K562 (cell line): ENCODE measurements around the gene FIGLA. TPM values are rescaled to one million over a fixed set of nuclear protein-coding genes. Genes with fewer than 3 reads are reported as not detected.

ENCODE experiments used
- CBX8 ChIP-seq: fragments of 200-600 bp; sonication (generic); IDR thresholded peaks from 2 replicates; pipeline ENCODE4 v1.6.1; 2012; ENCODE audit warnings: borderline replicate concordance, mixed run types, low read depth, mild to moderate bottlenecking, moderate library complexity, mixed read lengths, low read length, control low read depth, inconsistent platforms; ENCODE audit not compliant: poor library complexity, severe bottlenecking; ENCODE audit errors: extremely low read depth
- HMGN3 ChIP-seq: IDR thresholded peaks from 2 replicates; pipeline ENCODE4 v1.6.1; 2011; ENCODE audit warnings: borderline replicate concordance, low read depth, mild to moderate bottlenecking, mixed read lengths, low read length; ENCODE audit not compliant: insufficient read length; ENCODE audit errors: extremely low read depth
- KLF16 ChIP-seq: IDR thresholded peaks from 2 replicates; pipeline ENCODE4 v1.6.1; 2016; ENCODE audit warnings: antibody characterized with exemption
- LEF1 ChIP-seq: fragments of 450-650 bp; IDR thresholded peaks from 2 replicates; pipeline ENCODE4 v1.6.1; 2016; ENCODE audit warnings: mild to moderate bottlenecking
- MBD1 ChIP-seq: fragments of 250-450 bp; sonication (Bioruptor Pico); IDR thresholded peaks from 2 replicates; pipeline ENCODE4 v1.8.0; 2022; ENCODE audit warnings: inconsistent platforms
- MEF2D ChIP-seq: conservative IDR thresholded peaks from 2 replicates; pipeline ENCODE4 v1.6.1; 2016; ENCODE audit warnings: low read depth, missing genetic modification characterization, missing compliant biosample characterization
- SMAD1 ChIP-seq: fragments of 150-350 bp; IDR thresholded peaks from 2 replicates; pipeline ENCODE4 v1.6.1; 2014; ENCODE audit warnings: low read length, low read depth; ENCODE audit not compliant: partially characterized antibody
- USF1 ChIP-seq: sonication (generic); formaldehyde crosslinking; IDR thresholded peaks from 2 replicates; pipeline ENCODE4 v1.9.0; 2022; ENCODE audit warnings: mild to moderate bottlenecking, missing genetic modification reagents
- USF2 ChIP-seq: sonication (generic); formaldehyde crosslinking; IDR thresholded peaks from 2 replicates; pipeline ENCODE4 v1.5.0; 2020; ENCODE audit warnings: missing genetic modification reagents
- ZNF76 ChIP-seq: fragments of 250-450 bp; sonication (Bioruptor Pico); IDR thresholded peaks from 2 replicates; pipeline ENCODE4 v1.4.0; 2020; ENCODE audit warnings: mild to moderate bottlenecking, moderate library complexity, borderline replicate concordance
- polyA plus RNA-seq, 8 experiments: library from polyadenylated mRNA; depleted of rRNA in 4 of 8; stranded (reverse) in 5 of 8; unstranded in 3 of 8; fragments of >200 nt; fragmentation: Nextera tagmentation in 2 of 8; fragmentation: Illumina TruSeq in 1 of 8; extraction: Ambion mirVana in 2 of 8; extraction: Trizol in 1 of 8; gene quantifications; 2 replicates each; pipeline versions ENCODE4 v1.2.1 to v1.2.3, GENCODE V29; 2011 to 2014; ENCODE audit warnings: inconsistent platforms in 1 of 8, missing spikeins in 1 of 8
- total RNA-seq, 7 experiments: library from RNA; depleted of rRNA in 6 of 7; stranded (reverse); fragments of >200 nt in 6 of 7; fragmentation: Illumina TruSeq in 2 of 7; extraction: Trizol in 2 of 7; gene quantifications; 2 replicates each; pipeline versions ENCODE4 v1.2.1 to v1.2.3, GENCODE V29; 2011 to 2021; ENCODE audit warnings: low replicate concordance in 1 of 7

Gene FIGLA
- total and polyA plus RNA-seq, 9 of the 15 experiments (the other 6 are each of a cell fraction or from before 2014, with no cell fraction given): not detected

GRCh38 chr2:70793450-70793849 lies 3.0 kb upstream of the FIGLA start (continued):
- no peak for TF ChIP-seq ZNF76
- no peak for TF ChIP-seq CBX8
- no peak for TF ChIP-seq LEF1
- TF ChIP-seq MBD1: no peak
- no peak for TF ChIP-seq SMAD1
- no peak for TF ChIP-seq USF1 (CRISPR knock-in tag)
- TF ChIP-seq KLF16: no peak
- no peak for TF ChIP-seq MEF2D
- no peak for TF ChIP-seq USF2
- TF ChIP-seq HMGN3: no peak
